ENCODE results near the gene KIFC3. TPM values are rescaled to one million over a fixed set of nuclear protein-coding genes. Genes with fewer than 3 reads are reported as not detected.
A peak's percentile ranks its signal among the peaks of the same experiment; 100 is the strongest.
"Not testable (repeated sequence)": the region's sequence is repeated elsewhere in the genome, so short reads cannot be mapped to it uniquely, and the experiment has no call there.

KIFC3 gene
- total RNA-seq, 1 donor from 2014 or later, result 96.9 TPM

- H3K36me3 ChIP-seq (ENCODE audit: insufficient read depth, low read length), result peaks cover 7% of the 10 kb centered on the region
- peaks cover 17% of the 10 kb centered on the region for H3K79me2 ChIP-seq (ENCODE audit: insufficient read depth, low read length)
- H3K9me3 ChIP-seq (ENCODE audit: insufficient read depth, low read depth, low read length), result no peaks in the 10 kb centered on the region
- H3K4me3 ChIP-seq (ENCODE audit: insufficient read depth, low read depth, low read length), result no peak overlapping the region
- Mint-ChIP-seq H3K36me3 (ENCODE audit: low read depth, unreplicated experiment) (peaks cover 26% of the 10 kb centered on the region), H3K27me3 (ENCODE audit: low read depth, unreplicated experiment) (no peaks in the 10 kb centered on the region), H3K27ac (ENCODE audit: unreplicated experiment) (peak overlapping the region; percentile 41), H3K4me1 (ENCODE audit: low read depth, unreplicated experiment) (peaks cover 12% of the 10 kb centered on the region), H3K9me3 (ENCODE audit: unreplicated experiment) (no peaks in the 10 kb centered on the region), H3K4me3 (ENCODE audit: unreplicated experiment) (no peak overlapping the region)
- H3K4me1 ChIP-seq (ENCODE audit: insufficient read depth, low read length), result peaks cover 17% of the 10 kb centered on the region
- no peaks in the 10 kb centered on the region for H3K27me3 ChIP-seq (ENCODE audit: insufficient read depth, low read length)
- peak overlapping the region; percentile 41 for H3K9ac ChIP-seq (ENCODE audit: low read length)
- no peak for DNase-seq (ENCODE audit: low read depth)
- TF ChIP-seq EZH2 (IDR thresholded peaks at IDR 0.05; ENCODE audit: insufficient read depth, low read length), result no peak
- no peak for TF ChIP-seq CTCF (IDR thresholded peaks at IDR 0.05; ENCODE audit: insufficient read depth, low read depth, low read length)
- peak overlapping the region; percentile 81 for H3K27ac ChIP-seq (ENCODE audit: low read depth, low read length)
- no peak overlapping the region for H2AFZ ChIP-seq (ENCODE audit: low read depth, low read length)
- FAIRE-seq, result no peak
- peak overlapping the region; percentile 56 for H3K4me2 ChIP-seq (ENCODE audit: low read length)
- peaks cover 58% of the 10 kb centered on the region for H4K20me1 ChIP-seq (ENCODE audit: insufficient read depth, low read length)
These were observed 20.9 kb downstream of the KIFC3 start for GRCh38 chr16:57781349-57781740.

- peak overlapping the region; percentile 41 for H3K27ac Mint-ChIP-seq (ENCODE audit: unreplicated experiment)
These were observed 22.5 kb downstream of the KIFC3 start for GRCh38 chr16:57779836-57780235.

GRCh38 chr16:57778658-57779057 lies 23.6 kb downstream of the KIFC3 start:
- peaks cover 26% of the 10 kb centered on the region for H3K4me1 Mint-ChIP-seq (ENCODE audit: low read depth, unreplicated experiment)
- peaks cover 59% of the 10 kb centered on the region for H4K20me1 ChIP-seq (ENCODE audit: insufficient read depth, low read length)
- no peak for FAIRE-seq

More at GRCh38 chr16:57779836-57780235, 22.5 kb downstream of the KIFC3 start:
- H3K4me1 ChIP-seq (ENCODE audit: insufficient read depth, low read length), result peaks cover 17% of the 10 kb centered on the region
- not testable (repeated sequence) for H3K9me3 Mint-ChIP-seq (ENCODE audit: unreplicated experiment); H3K9me3 ChIP-seq (ENCODE audit: insufficient read depth, low read depth, low read length); H3K4me2 ChIP-seq (ENCODE audit: low read length); H3K27ac ChIP-seq (ENCODE audit: low read depth, low read length); H3K27me3 Mint-ChIP-seq (ENCODE audit: low read depth, unreplicated experiment); H3K27me3 ChIP-seq (ENCODE audit: insufficient read depth, low read length); H3K4me3 Mint-ChIP-seq (ENCODE audit: unreplicated experiment); H3K4me3 ChIP-seq (ENCODE audit: insufficient read depth, low read depth, low read length); DNase-seq (ENCODE audit: low read depth); FAIRE-seq; H3K9ac ChIP-seq (ENCODE audit: low read length); H3K36me3 ChIP-seq (ENCODE audit: insufficient read depth, low read length); H2AFZ ChIP-seq (ENCODE audit: low read depth, low read length)
- H4K20me1 ChIP-seq (ENCODE audit: insufficient read depth, low read length), result peaks cover 58% of the 10 kb centered on the region
- H3K79me2 ChIP-seq (ENCODE audit: insufficient read depth, low read length), result peaks cover 17% of the 10 kb centered on the region
- Mint-ChIP-seq H3K4me1 (ENCODE audit: low read depth, unreplicated experiment) (peaks cover 22% of the 10 kb centered on the region), H3K36me3 (ENCODE audit: low read depth, unreplicated experiment) (peaks cover 25% of the 10 kb centered on the region)

More at GRCh38 chr16:57778658-57779057, 23.6 kb downstream of the KIFC3 start:
- Histone ChIP-seq H3K4me3 (ENCODE audit: insufficient read depth, low read depth, low read length) (no peak overlapping the region), H3K27ac (ENCODE audit: low read depth, low read length) (no peak overlapping the region), H2AFZ (ENCODE audit: low read depth, low read length) (no peak overlapping the region), H3K4me1 (ENCODE audit: insufficient read depth, low read length) (peaks cover 22% of the 10 kb centered on the region), H3K36me3 (ENCODE audit: insufficient read depth, low read length) (peaks cover 10% of the 10 kb centered on the region), H3K4me2 (ENCODE audit: low read length) (no peak overlapping the region), H3K79me2 (ENCODE audit: insufficient read depth, low read length) (peaks cover 10% of the 10 kb centered on the region), H3K9me3 (ENCODE audit: insufficient read depth, low read depth, low read length) (no peaks in the 10 kb centered on the region), H3K9ac (ENCODE audit: low read length) (no peak overlapping the region), H3K27me3 (ENCODE audit: insufficient read depth, low read length) (no peaks in the 10 kb centered on the region)
- no peak for TF ChIP-seq CTCF (IDR thresholded peaks at IDR 0.05; ENCODE audit: insufficient read depth, low read depth, low read length)
- TF ChIP-seq EZH2 (IDR thresholded peaks at IDR 0.05; ENCODE audit: insufficient read depth, low read length), result no peak
- Mint-ChIP-seq H3K9me3 (ENCODE audit: unreplicated experiment) (no peaks in the 10 kb centered on the region), H3K27me3 (ENCODE audit: low read depth, unreplicated experiment) (no peaks in the 10 kb centered on the region), H3K4me3 (ENCODE audit: unreplicated experiment) (no peak overlapping the region), H3K27ac (ENCODE audit: unreplicated experiment) (no peak overlapping the region), H3K36me3 (ENCODE audit: low read depth, unreplicated experiment) (peaks cover 20% of the 10 kb centered on the region)
- DNase-seq (ENCODE audit: low read depth), result no peak
